Right lobe of liver (tissue), 6 donors: ENCODE data around the gene MAEA. TPM values are rescaled to one million over a fixed set of nuclear protein-coding genes. Genes with fewer than 3 reads are reported as not detected.

Experiments used
- ATAC-seq, 4 donors: fragments of 200-7000 bp; cut with Tn5 transposase; one replicate each; pipeline ENCODE4 v1.9.1; 2020; ENCODE audit warnings: mild to moderate bottlenecking in 4 of 4, moderate library complexity in 4 of 4
- DNase-seq, 3 donors: peaks; one replicate each; pipeline ENCODE4 v3.0.0-alpha.2; 2020
- H3K27ac ChIP-seq, 3 donors: fragments of 200-600 bp; one replicate each; pipeline ENCODE4 v1.8.0; 2022
- H3K27me3 ChIP-seq, 2 donors: fragments of 200-600 bp; one replicate each; pipeline ENCODE4 v1.8.0; 2022
- H3K36me3 ChIP-seq, 4 donors: fragments of 200-600 bp; sonication (generic) in 1 of 4; one replicate each; pipeline versions ENCODE4 v1.5.1 to v1.8.0; 2017 to 2022; ENCODE audit warnings: control low read depth in 1 of 4
- H3K4me1 ChIP-seq, 4 donors: fragments of 200-600 bp; sonication (generic) in 1 of 4; one replicate each; pipeline versions ENCODE4 v1.5.1 to v1.8.0; 2017 to 2022; ENCODE audit warnings: control low read depth in 1 of 4
- H3K4me3 ChIP-seq, 3 donors: fragments of 200-600 bp; one replicate each; pipeline ENCODE4 v1.8.0; 2022
- H3K9me3 ChIP-seq, 4 donors: fragments of 200-600 bp; sonication (generic) in 1 of 4; one replicate each; pipeline versions ENCODE4 v1.5.1 to v1.8.0; 2017 to 2022; ENCODE audit warnings: control low read depth in 1 of 4
- CTCF ChIP-seq, 4 donors: fragments of 200-600 bp in 3 of 4; fragments of 450-650 bp in 1 of 4; IDR thresholded peaks; one replicate each; pipeline versions ENCODE4 v1.5.1 to v1.8.0; 2016 to 2022; ENCODE audit warnings: antibody characterized with exemption in 4 of 4, mild to moderate bottlenecking in 2 of 4
- POLR2A ChIP-seq: fragments of 450-650 bp; IDR thresholded peaks from one replicate; pipeline ENCODE4 v1.6.1; 2017; ENCODE audit warnings: antibody characterized with exemption, mild to moderate bottlenecking
- WGBS: methylation state at CpG from one replicate; pipeline ENCODE4 v1.1.6; 2018; ENCODE audit warnings: low coverage, low lambda C conversion rate; ENCODE audit not compliant: insufficient coverage; ENCODE audit errors: missing lambda C conversion rate; 5-methylcytosine and 5-hydroxymethylcytosine counted together
- intact Hi-C, 2 donors: fragments of 100-400 bp; cut with DNase I; formaldehyde crosslinking; loops; one replicate each; pipeline versions ENCODE4 v1.11.2 to v1.14.1; 2022
- total RNA-seq, 6 experiments: library from RNA; depleted of rRNA in 2 of 6; stranded (reverse); fragments of >200 nt in 2 of 6; fragmentation: NEBNext Ultra II Directional in 3 of 6; extraction: Animal tissue kit (Norgen Biotek cat#: 25700) in 3 of 6; gene quantifications; one replicate each; pipeline versions ENCODE4 v1.1.0 to v1.2.4, GENCODE V29; 2016 to 2023
- donor health status: DM: no; HTN: yes; CAD: no.
- donor health status: DM: no; HTN: no; CAD: no.
- donor health status: DM: no; HTN: no; CAD: no.
- donor health status: DM: no; HTN: yes; CAD: no.
- donor health status: DM: no; HTN: yes; CAD: no.

MAEA gene
- total RNA-seq, 6 experiments from 2014 or later = 24.3 to 42.0 (median 27.9) TPM

- 37% methylated on average over 12 of the region's 33 CpGs for WGBS
- H3K4me1 ChIP-seq = peaks cover 0 to 57% (median 33%) of the 10 kb centered on the region in 4 donors
- H3K9me3 ChIP-seq = no peaks in the 10 kb centered on the region
- TF ChIP-seq POLR2A = no peak
- no peak for TF ChIP-seq CTCF (IDR thresholded peaks at IDR 0.05)
- DNase-seq (peak; percentile 58 to 73 (median 72)), ATAC-seq (peak in 3 of 4 donors; percentile 9 to 16 (median 15))
- no peak overlapping the region for H3K27ac ChIP-seq
- no peak overlapping the region for H3K4me3 ChIP-seq
- peaks cover 0 to 13% (median 3%) of the 10 kb centered on the region in 4 donors for H3K36me3 ChIP-seq
- H3K27me3 ChIP-seq = no peaks in the 10 kb centered on the region
- intact Hi-C loops = loop anchor here in 1 of 2 donors (10.0 kb wide), 2 partner anchors 80 to 110 kb away; no protein-coding TSS in a partner anchor
Measured at GRCh38 chr4:1244081-1244977, 45.4 kb upstream of the MAEA start.

GRCh38 chr4:1244978-1245471 is 44.7 kb upstream of the MAEA start:
- 57% methylated on average over 3 of the region's 19 CpGs for WGBS
- no peak overlapping the region for H3K4me3 ChIP-seq
- peaks cover 0 to 8% (median 3%) of the 10 kb centered on the region in 4 donors for H3K36me3 ChIP-seq
- intact Hi-C loops = loop anchor here (5.0 to 10.0 kb wide), 4 partner anchors 80 to 110 kb away; partner anchors contain the start of gene UVSSA (in 1 of the 2)
- H3K27me3 ChIP-seq = no peaks in the 10 kb centered on the region
- DNase-seq (peak in 2 of 3 donors; percentile 46 to 53), ATAC-seq (no peak)
- no peaks in the 10 kb centered on the region for H3K9me3 ChIP-seq
- TF ChIP-seq CTCF (IDR thresholded peaks at IDR 0.05) = no peak
- no peak for TF ChIP-seq POLR2A
- peaks cover 0 to 57% (median 34%) of the 10 kb centered on the region in 4 donors for H3K4me1 ChIP-seq
- no peak overlapping the region for H3K27ac ChIP-seq

- Histone ChIP-seq H3K36me3 (peaks cover 0 to 7% (median 3%) of the 10 kb centered on the region in 4 donors), H3K4me1 (peaks cover 0 to 62% (median 35%) of the 10 kb centered on the region in 4 donors), H3K27ac (peak overlapping the region in 1 of 3 donors; percentile 15), H3K27me3 (no peaks in the 10 kb centered on the region), H3K9me3 (no peaks in the 10 kb centered on the region), H3K4me3 (no peak overlapping the region)
- TF ChIP-seq POLR2A (no peak), CTCF (IDR thresholded peaks at IDR 0.05) (no peak)
- WGBS = 46% methylated on average over 6 of the region's 26 CpGs
- ATAC-seq (no peak), DNase-seq (peak in 1 of 3 donors; percentile 53)
- intact Hi-C loops = loop anchor here (5.0 to 10.0 kb wide), 4 partner anchors 81 to 111 kb away; partner anchors contain the start of gene UVSSA (in 1 of the 2)
Measured at GRCh38 chr4:1245481-1246051, 44.1 kb upstream of the MAEA start.

GRCh38 chr4:1246111-1246881 is 43.4 kb upstream of the MAEA start:
- peak overlapping the region in 2 of 3 donors; percentile 95 to 96 for H3K4me3 ChIP-seq
- ATAC-seq (no peak), DNase-seq (peak; percentile 30 to 70 (median 69))
- H3K9me3 ChIP-seq = no peaks in the 10 kb centered on the region
- H3K27ac ChIP-seq = peak overlapping the region in 2 of 3 donors; percentile 15 to 91
- H3K4me1 ChIP-seq = peaks cover 0 to 60% (median 31%) of the 10 kb centered on the region in 4 donors
- 5% methylated on average over 4 of the region's 24 CpGs for WGBS
- no peaks in the 10 kb centered on the region for H3K27me3 ChIP-seq
- intact Hi-C loops = loop anchor here (5.0 to 10.0 kb wide), 4 partner anchors 81 to 111 kb away; partner anchors contain the start of gene UVSSA (in 1 of the 2)
- no peaks in the 10 kb centered on the region for H3K36me3 ChIP-seq
- no peak for TF ChIP-seq POLR2A
- no peak for TF ChIP-seq CTCF (IDR thresholded peaks at IDR 0.05)
